Inflammatory macrophage treated with lipopolysaccharide for 4 hours (primary cell): ENCODE measurements around the gene CNBD2.
A peak's percentile ranks its signal among the peaks of the same experiment; 100 is the strongest.
"Not testable (repeated sequence)": the region's sequence is repeated elsewhere in the genome, so short reads cannot be mapped to it uniquely, and the experiment has no call there.

Experiments used
- DNase-seq: peaks from one replicate; pipeline ENCODE4 v3.0.0-alpha.2; 2020

Gene CNBD2

GRCh38 chr20:36028106-36028808 is 59.9 kb downstream of the CNBD2 start:
- DNase-seq, result no peak

- no peak for DNase-seq
These were observed 61.8 kb downstream of the CNBD2 start for GRCh38 chr20:36030149-36030548.

- DNase-seq, result no peak
These were observed 63.4 kb downstream of the CNBD2 start for GRCh38 chr20:36031806-36032205.

GRCh38 chr20:36034875-36035274 is 66.5 kb downstream of the CNBD2 start:
- DNase-seq, result no peak

- DNase-seq, result peak; percentile 25
These were observed 67.4 kb downstream of the CNBD2 start for GRCh38 chr20:36035745-36036144.

GRCh38 chr20:36036688-36037087 is 68.3 kb downstream of the CNBD2 start:
- no peak for DNase-seq

GRCh38 chr20:36040571-36040970 is 72.2 kb downstream of the CNBD2 start:
- DNase-seq, result peak; percentile 76

GRCh38 chr20:36043441-36043840 is 75.1 kb downstream of the CNBD2 start:
- peak; percentile 41 for DNase-seq

- DNase-seq, result no peak
These were observed 75.6 kb downstream of the CNBD2 start for GRCh38 chr20:36043892-36044515.

- no peak for DNase-seq
These were observed 77.0 kb downstream of the CNBD2 start for GRCh38 chr20:36045373-36045714.

GRCh38 chr20:36046073-36046798 is 77.8 kb downstream of the CNBD2 start:
- DNase-seq, result not testable (repeated sequence)

- DNase-seq, result not testable (repeated sequence)
These were observed 81.0 kb downstream of the CNBD2 start for GRCh38 chr20:36049408-36049807.

- peak; percentile 86 for DNase-seq
These were observed 82.3 kb downstream of the CNBD2 start for GRCh38 chr20:36050436-36051317.

- DNase-seq, result no peak
These were observed 83.1 kb downstream of the CNBD2 start for GRCh38 chr20:36051318-36052116.

- DNase-seq, result no peak
These were observed 83.7 kb downstream of the CNBD2 start for GRCh38 chr20:36052117-36052513.

GRCh38 chr20:36053863-36054518 is 85.6 kb downstream of the CNBD2 start:
- peak; percentile 70 for DNase-seq

- DNase-seq, result no peak
These were observed 86.8 kb downstream of the CNBD2 start for GRCh38 chr20:36055145-36055544.

- no peak for DNase-seq
These were observed 92.3 kb downstream of the CNBD2 start for GRCh38 chr20:36060676-36061075.

GRCh38 chr20:36061754-36062153 is 93.4 kb downstream of the CNBD2 start:
- DNase-seq, result no peak

- no peak for DNase-seq
These were observed 94.4 kb downstream of the CNBD2 start for GRCh38 chr20:36062799-36063198.

- DNase-seq, result no peak
These were observed 95.7 kb downstream of the CNBD2 start for GRCh38 chr20:36063916-36064657.
